GM11168 (cell line): Measurements from ENCODE around the gene BRAF.
"Not testable (repeated sequence)": the region's sequence is repeated elsewhere in the genome, so short reads cannot be mapped to it uniquely, and the experiment has no call there.

ENCODE experiments used
- in situ Hi-C: fragments of 300-500 bp; cut with MboI; formaldehyde crosslinking; loops from one replicate; pipeline ENCODE4 v1.12.0; 2022; ENCODE audit warnings: low sequenced_read_pairs; ENCODE audit not compliant: unreplicated experiment

Gene BRAF

DNA sequence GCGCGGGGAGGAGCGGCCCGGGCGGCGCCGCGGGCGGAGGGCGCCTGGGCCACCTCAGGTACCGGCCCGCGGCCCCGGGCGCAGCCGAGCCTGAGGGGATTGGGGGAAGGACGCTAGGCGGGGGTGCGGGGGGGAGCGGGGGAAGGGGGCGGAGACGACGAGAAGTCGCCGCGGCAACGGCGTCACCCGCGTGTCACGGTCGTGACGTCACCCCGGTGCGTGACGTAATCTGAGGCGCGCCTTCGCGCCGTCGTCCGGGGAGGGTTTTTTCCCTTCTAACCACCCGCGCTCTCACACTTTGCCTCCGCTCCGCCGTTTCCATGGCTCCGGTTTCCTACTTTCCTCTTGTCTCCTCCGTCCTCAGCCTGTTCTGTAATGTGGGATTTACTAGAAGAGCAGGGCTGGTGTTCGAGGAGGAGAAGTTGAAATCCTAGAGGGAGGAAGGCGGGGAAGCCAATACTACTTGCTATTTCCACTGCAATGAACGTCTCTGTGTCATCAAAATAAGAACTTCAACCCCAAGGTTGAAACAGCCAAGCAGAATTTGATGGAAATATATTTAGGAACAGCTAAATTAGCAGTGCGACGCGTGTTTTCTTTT is at the start of gene BRAF:
Gene BRAF (minus strand): TSS at position 109 of the 601 bp plus-strand sequence. CDS start 226 bp downstream, outside the sequence.
- in situ Hi-C loops = no loop called here

DNA sequence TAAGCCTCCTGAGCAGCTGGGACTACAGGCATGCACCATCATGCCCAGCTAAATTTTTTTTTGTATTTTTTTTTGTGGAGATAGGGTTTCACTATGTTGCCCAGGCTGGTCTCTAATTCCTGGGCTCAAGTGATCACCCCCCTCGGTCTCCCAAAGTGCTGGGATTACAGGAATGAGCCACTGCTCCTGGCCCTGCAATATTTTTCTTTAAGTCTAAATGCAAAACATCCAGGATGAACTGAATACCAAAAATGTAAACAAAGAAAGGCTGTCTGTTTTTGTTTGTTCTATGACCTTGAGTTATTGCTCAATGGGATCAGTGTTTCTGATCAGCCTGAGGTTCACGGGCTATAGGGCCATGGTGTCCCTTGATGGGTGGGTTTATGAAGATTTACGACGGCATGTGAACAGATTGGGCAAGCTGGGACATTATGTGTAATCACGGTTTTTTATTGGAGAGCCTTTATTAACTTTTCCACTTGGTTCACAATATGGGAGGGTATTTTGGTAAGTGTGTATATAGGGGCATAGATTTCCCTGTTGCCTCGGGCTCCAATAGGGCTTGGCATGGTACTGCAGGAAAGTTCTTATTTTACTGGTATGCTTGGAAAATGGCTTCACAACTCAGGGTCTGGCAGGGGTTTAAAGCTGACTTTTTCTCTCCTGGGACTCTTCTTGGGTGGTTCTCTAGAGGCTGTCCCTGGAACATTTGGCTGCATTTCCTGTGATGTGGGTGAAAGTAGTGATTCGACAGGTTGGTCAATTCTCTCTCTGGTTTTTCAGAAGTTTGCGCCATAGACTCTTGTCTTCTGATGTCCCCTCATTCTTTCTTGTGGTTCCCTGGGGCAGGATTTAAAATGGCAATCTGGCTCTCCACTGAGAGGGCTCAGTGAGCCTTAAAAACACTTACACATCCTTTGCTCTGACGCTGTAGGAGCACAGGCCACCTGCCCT is 48.4 kb upstream of the BRAF start:
- in situ Hi-C loops = no loop called here

DNA sequence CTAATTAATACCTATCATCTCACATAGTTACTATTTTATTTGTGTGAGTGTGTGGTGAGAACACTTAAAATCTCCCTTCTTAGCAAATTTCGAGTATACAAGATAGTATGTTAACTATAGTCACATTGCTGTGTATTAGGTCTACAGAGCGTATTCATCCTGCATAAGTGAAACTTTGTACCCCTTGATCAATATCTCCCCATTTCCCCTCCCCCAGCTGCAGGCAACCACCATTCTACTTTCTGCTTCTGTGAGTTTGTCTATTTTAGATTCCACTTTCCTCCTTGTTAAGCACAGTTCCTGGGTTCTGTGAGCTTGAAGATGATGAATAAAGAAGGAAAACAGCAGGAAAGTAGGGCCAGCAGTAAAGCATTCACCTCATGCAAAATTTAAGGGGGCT is 47.6 kb upstream of the BRAF start:
- in situ Hi-C loops = no loop called here

DNA sequence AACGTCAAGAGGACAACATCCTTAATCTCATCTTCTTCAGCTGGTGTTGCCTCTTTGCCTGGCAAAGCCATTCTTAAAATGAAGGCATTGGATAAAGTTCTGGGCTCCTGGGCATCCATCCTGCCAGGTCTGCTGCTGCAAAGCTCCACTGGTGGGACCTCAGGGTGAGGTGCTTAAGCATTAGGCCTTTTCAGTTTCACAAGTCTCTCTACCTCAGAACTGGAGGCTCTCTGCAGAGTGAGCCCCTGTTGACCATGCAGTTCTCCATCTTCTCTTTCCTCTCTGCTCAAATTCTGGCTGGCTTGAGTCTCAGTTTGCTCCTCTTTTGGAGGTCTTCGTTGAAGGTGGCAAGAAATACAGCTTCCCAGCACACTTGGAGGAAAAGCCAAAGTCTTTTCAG is 42.7 kb upstream of the BRAF start:
- in situ Hi-C loops = no loop called here

DNA sequence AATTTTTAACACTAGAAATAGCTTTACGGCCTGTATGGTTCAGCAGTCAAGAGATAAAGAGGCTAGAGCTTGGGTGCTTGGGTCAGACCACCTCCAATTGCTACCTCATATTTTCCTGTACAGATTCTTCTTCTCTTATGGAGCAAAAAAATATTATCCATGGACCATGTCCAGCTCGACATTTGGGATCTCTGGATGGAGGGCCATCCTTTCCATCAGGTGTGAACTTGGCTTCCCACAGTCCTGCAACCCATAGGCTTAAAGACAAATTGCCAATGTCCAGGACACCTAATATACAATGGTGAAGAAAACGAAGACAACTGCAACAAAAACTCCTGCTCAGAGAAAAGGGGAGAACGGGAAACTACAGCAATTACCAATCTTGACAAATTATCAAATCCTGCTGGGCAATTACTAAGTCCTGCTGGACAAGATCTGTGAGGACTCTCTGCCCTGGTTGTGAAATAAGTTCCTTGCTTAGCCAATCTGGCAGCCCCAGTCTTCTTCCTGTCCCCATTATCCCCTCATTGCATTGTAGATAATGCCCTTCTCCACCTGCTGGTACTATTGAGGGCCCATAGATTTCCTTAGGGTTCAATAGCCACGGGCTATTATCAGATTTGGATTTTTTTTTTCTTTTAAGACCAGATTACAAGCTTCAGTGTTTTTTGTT is 42.0 kb upstream of the BRAF start:
- in situ Hi-C loops = no loop called here

DNA sequence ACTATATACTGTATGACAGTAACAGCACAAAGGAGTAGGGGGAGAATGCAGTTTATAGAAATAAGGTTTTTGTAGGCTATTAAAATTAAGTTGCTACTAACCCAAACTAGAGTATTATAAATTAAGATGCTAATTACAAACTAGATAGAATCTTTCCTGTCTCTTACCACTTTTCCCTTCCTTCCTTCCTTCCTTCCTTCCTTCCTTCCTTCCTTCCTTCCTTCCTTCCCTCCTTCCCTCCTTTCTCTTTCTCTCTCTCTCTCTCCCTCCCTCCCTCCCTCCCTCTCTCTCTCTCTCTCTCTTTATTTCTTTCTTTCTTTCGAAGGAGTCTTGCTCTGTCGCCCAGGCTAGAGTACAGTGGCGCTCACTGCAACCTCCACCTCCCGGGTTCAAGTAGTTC is 36.4 kb upstream of the BRAF start:
- in situ Hi-C loops = no loop called here

DNA sequence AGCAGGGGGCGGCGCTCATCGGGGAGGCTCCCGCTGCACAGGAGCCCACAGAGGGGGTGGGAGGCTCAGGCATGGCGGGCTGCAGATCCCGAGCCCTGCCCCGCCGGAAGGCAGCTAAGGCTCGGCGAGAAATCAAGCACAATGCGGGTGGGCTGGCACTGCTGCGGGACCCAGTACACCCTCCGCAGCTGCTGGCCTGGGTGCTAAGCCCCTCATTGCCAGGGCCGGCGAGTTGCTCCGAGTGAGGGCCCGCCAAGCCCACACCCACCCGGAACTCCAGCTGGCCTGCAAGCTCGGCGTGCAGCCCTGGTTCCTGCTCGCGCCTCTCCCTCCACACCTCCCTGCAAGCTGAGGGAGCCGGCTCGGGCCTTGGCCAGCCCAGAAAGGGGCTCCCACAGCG is 32.3 kb upstream of the BRAF start:
- in situ Hi-C loops = not testable (repeated sequence)

DNA sequence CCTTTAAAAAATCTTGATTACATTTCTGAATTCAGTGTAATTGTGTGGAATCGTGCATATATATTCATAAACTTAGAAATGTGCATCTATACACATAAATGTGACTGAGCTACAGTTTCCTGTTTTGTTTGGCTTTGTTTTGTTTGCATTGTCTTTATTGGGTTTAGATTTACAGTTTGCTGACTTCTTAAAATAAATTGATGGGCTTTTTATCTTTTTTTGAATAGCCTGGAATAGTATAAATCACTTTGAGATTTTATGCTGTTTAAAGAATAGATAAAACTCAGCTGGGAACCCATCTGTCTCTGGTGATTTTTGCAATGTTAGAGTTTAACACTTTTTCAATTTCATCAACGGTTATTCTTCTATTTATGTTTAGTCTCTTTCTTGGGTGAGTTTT is 21.2 kb upstream of the BRAF start:
- in situ Hi-C loops = no loop called here

DNA sequence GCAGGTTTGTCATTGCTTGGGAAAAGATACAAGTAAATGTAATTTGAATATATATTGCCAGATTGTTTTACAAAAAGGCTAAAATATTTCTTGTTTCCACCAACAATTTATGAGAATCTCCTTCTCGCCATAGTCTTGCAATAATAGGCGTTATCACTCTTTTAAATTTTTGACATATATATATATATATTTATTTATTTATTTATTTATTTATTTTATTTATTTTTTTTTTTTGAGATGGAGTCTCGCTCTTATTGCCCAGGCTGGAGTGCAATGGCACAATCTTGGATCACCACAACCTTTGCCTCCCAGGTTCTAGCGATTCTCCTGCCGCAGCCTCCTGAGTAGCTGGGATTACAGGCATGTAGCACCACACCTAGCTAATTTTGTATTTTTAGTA is 17.5 kb upstream of the BRAF start:
- in situ Hi-C loops = not testable (repeated sequence)

DNA sequence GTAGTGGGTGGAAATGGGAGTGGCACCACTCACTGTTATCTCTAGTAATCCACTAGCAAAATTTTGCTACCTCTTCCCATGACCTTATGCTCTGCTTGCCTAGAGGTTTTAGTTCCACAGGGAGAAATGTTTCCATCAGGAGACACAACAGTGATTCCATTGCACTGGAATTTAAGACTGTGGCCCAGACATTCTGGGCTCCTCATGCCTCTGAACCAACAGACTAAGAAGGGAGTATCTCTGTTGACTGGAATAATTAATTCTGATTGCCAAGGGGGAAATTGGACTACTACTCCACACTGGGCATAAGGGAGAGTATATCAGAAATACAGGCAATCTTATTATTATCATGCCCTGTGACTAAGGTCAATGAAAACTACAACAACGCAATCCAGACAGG is 16.2 kb upstream of the BRAF start:
- in situ Hi-C loops = no loop called here

DNA sequence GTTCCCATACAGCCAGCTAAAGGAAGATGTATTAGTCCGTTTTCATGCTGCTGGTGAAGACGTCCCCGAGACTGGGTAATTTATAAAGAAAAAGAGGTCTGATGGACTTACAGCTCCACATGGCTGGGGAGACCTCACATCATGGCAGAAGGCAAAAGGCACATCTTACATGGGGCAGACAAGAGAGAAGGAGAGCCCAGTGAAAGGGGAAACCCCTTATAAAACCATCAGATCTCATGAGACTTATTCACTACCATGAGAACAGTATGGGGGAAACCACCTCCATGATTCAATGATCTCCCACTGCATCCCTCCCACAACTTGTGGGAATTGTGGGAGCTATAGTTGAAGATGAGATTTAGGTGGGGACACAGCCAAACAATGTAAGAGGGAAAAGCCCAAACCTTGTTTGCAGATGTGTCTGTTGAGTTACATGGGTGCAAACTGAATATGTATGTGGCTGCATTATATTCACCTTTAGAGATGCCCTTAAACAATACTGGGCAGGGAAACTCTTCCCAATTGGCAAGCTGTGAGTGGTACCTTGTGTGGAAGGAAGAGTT is 13.1 kb upstream of the BRAF start:
- in situ Hi-C loops = no loop called here

DNA sequence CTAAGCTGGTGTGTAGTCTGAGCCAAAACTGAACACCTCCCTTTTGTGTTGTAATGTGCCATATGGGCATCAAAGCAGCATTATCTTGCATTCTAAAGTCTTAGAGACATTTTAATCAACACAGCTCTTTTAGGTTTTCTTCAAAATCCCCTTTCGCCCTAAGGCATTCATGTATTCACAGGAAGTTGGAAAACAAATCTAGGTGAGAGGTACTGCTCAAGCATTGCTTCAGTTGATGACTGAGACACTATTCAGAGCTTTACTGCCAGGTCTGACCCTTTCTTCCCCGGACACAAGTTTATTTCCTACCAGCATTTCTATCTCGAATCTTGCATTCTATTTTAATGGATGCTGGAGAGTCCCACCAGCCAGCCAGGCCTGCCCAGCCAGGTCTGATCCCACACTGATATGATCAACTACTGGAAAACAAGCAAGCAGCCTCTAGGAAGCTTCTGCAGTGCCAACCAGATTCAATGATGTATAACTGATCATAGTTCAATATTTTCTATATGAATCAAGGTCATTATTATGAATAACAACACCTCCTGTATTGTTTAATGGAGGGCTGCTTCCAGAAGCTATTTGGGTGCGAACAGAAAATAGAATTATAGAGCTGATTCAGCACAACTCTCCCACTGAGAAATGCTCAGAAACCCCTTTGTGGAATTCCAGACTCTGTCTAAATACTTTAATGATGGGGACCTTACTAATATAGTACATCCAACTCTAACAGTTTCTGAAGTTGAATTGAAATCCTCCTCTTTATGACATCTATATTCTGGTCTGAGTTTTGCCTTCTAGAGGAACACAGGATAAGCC is 4.0 kb upstream of the BRAF start:
- in situ Hi-C loops = no loop called here

DNA sequence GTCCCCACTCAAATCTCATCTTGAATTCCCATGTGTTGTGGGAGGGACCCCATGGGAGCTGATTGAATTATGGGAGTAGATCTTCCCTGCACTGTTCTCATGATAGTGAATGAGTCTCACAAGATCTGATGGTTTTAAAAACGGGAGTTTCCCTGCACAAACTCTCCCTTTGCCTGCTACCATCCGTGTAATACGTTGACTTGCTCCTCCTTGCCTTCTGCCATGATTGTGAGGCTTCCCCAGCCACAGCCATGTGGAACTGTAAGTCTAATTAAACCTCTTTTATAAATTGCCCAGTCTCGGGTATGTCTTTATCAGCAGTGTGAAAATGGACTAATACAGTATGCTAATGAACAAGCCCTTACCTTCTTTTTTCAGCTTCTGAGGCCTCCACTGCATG is 3.2 kb upstream of the BRAF start:
- in situ Hi-C loops = not testable (repeated sequence)

DNA sequence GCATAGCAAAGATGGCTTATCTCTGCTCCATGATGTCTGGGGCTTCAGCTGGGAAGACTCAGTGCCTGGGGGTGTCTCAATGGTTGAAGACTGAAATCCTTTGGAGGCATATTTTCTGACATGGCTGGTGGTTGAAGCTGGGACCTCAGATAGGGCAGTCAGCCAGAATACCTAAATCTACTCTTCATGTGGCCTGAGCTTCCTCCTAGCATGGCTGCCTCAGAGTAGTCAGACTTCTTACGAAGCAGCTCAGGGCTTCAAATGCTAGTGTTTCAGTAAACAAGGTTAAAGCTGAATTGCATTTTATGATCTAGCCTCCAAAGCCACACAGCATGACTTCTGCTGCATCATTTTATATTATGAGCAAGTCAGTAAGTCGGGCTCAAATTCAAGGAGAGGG is 2.6 kb upstream of the BRAF start:
- in situ Hi-C loops = no loop called here

DNA sequence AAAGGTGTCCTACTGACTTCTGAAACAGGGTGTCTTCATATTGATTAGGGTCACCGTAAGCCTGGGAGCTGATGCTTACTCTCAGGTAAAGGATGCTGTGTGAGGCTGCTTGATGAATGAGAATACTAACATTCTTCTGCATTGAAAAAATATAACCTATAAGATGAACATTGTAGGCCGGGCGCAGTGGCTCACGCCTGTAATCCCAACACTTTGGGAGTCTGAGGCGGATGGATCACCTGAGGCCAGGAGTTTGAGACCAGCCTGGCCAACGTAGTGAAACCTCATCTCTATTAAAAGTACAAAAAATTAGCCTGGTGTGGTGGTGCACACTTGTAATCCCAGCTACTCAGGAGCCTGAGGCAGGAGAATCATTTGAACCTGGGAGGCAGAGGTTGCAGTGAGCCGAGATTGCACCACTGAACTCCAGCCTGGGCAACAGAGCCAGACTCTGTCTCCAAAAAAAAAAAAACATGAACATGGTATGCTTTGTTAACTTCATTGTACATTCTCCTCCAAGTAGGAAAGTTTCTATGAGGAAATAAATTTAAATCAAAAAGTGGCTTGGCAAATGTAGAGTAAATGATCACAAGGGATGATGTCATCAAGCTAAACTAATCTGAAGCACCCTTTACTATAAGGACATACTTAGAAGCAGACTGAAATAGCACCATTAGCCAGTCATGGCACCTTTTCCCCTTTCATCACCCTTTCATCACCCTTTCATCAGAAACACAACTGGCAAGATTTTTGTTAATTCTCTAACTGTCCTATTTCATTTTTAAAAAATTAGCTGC is 1.5 kb upstream of the BRAF start:
- in situ Hi-C loops = no loop called here

DNA sequence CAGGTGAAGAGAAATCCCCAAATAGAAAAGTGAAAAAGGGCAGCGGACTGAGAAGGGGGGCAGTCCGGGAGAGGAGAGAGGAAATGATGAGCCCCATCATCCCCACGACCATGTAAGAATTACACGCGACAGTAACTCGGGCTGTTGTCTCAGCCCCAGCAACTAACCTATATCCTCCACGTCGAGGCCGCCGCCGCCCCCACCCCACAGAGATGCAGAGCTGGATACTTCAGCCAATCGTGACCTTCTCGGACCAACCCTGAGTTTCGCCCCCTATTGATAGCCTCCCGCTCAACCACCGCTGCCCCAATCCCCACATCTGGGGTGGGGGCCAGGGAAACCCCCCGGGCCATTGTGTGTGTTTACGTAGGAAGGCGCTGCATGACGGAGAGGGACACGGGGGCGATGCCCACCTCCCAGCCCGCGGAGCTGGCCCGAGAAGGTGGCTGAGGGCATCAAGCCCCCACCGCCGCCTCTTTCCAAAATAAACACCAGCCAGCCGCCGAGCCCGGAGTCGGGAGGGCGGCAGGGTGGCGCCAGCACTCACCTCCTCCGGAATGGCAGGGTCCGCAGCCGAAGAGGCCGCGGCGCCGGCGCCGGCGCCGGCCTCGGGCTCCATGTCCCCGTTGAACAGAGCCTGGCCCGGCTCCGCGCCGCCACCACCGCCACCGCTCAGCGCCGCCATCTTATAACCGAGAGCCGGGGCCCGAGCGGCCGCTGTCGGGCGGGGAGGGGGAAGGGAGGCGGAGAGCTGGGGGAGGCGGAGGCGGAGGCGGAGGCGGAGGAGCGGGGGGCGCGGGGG is 509 bp downstream of the BRAF start:
- in situ Hi-C loops = no loop called here

DNA sequence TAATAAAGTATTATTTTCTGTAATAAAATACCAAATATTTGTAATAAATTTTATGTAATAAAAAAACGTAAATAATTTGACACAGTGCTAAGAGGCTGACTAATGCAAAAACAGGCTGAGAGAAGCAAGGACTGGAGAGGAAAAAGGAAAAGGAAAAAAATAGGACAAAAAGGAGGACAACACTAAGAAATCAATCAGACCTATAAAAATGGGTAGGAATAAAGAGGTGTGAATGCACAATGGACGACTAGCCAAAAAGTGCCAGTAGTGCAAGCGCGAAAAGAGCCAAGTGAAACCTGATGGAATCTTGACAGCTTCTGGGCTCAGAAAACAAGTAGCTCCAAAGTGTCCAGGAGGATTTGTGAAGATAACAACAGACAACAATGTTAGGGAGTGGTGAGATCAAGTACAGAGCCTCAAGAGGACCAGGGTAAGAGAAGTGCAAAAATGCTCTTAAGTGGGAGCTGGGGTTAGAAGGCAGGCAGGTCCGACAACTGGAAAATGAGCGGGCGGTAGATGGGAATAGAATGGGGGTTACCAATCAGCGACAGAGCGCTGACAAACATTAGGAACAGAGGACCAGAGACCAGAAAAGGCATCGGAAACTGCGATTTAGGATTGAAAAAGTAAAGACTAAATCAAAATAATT is 1.2 kb downstream of the BRAF start:
- in situ Hi-C loops = no loop called here

DNA sequence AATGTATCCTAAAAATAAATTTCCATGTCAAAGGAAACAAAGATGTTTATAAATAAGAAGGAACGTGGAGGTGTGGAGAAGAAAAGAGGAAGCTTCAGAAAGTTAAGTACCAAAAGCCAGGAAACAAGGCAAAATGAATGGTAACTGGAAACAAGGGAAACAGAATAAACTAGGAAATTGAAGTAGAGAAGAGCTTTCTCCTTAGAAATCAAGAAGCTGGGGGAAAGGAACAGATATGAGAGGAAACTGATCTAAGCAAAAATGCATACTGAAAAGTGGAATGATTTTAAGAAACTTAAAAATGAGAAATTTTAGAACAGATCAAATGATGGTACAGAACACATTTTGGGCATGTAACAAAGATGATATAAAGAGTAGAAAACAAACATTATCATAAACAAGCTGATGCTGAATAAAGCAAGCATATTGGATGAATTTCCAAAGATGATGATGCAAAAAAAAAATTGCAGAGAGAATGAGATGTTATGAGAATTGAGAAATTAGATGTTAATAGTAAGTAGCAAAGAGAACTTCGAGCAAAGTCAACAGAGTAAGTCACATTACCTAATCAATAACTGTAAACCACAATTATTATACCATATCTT is 1.9 kb downstream of the BRAF start:
- in situ Hi-C loops = no loop called here
